ENCODE data around the gene TRIM16. TPM values are rescaled to one million over a fixed set of nuclear protein-coding genes. Genes with fewer than 3 reads are reported as not detected.
"Not testable (repeated sequence)": the region's sequence is repeated elsewhere in the genome, so short reads cannot be mapped to it uniquely, and the experiment has no call there.

The TRIM16 gene
- total and polyA plus RNA-seq, 7 donors, result 12.8 to 79.7 (median 24.2) TPM

DNA sequence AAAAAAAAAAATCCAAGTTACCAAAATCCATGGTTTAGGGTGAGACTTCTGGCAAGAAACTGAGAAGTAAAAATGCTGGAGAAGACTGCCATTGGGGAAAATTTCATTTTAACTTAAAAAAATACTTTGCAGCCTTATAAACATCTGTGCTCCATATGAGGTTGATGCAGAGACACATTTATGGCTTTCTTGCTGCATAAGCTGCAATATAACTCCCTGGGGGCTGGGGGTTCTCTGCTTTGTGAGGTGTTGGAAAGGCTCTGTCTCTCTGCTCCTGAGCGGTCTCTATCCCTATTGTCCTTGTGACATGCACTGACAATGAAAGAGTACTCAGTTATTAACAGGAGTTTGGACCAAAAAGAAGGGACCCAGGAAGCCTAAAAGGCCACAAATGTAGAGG lies 71.0 kb downstream of the TRIM16 start:
- WGBS, 3 donors, result 95 to 100% (median 97%) methylated on average over 1 of the region's 1 CpG
- intact Hi-C loops (cut with DNase I); DNase-seq; H3K27ac ChIP-seq; ATAC-seq; H3K27me3 ChIP-seq (ENCODE audit: insufficient read depth in 3 of 3, low read length in 2 of 3); H3K4me3 ChIP-seq; H3K4me1 ChIP-seq; H3K9me3 ChIP-seq: not testable (repeated sequence)
- peaks cover 0 to 11% of the 10 kb centered on the region in 2 donors for H3K36me3 ChIP-seq (ENCODE audit: insufficient read depth in 1 of 2, low read depth in 1 of 2)

- intact Hi-C loops (cut with DNase I); DNase-seq; ATAC-seq: not testable (repeated sequence)
Measured at GRCh38 chr17:15592960-15593359, 91.2 kb downstream of the TRIM16 start.

GRCh38 chr17:15591986-15592385 lies 92.1 kb downstream of the TRIM16 start:
- intact Hi-C loops (cut with DNase I); H3K4me1 ChIP-seq; H3K27me3 ChIP-seq (ENCODE audit: insufficient read depth in 3 of 3, low read length in 2 of 3); H3K4me3 ChIP-seq; H3K9me3 ChIP-seq; DNase-seq; ATAC-seq; H3K36me3 ChIP-seq (ENCODE audit: insufficient read depth in 1 of 2, low read depth in 1 of 2); H3K27ac ChIP-seq: not testable (repeated sequence)
- 61 to 79% (median 67%) methylated on average over 5 of the region's 5 CpGs for WGBS, 3 donors

More at GRCh38 chr17:15592960-15593359, 91.2 kb downstream of the TRIM16 start:
- H3K27ac ChIP-seq; H3K36me3 ChIP-seq (ENCODE audit: insufficient read depth in 1 of 2, low read depth in 1 of 2); H3K9me3 ChIP-seq; H3K4me3 ChIP-seq; H3K4me1 ChIP-seq; H3K27me3 ChIP-seq (ENCODE audit: insufficient read depth in 3 of 3, low read length in 2 of 3): not testable (repeated sequence)
- WGBS, 3 donors, result 86 to 99% (median 94%) methylated on average over 5 to 8 of the region's 8 CpGs

GRCh38 chr17:15590844-15591243 lies 93.3 kb downstream of the TRIM16 start:
- DNase-seq; H3K4me1 ChIP-seq; H3K36me3 ChIP-seq (ENCODE audit: insufficient read depth in 1 of 2, low read depth in 1 of 2); H3K27me3 ChIP-seq (ENCODE audit: insufficient read depth in 3 of 3, low read length in 2 of 3); H3K9me3 ChIP-seq; H3K4me3 ChIP-seq; H3K27ac ChIP-seq; intact Hi-C loops (cut with DNase I); ATAC-seq: not testable (repeated sequence)
- WGBS, 3 donors, result 87 to 100% (median 93%) methylated on average over 1 of the region's 1 CpG

GRCh38 chr17:15589544-15590536 lies 94.3 kb downstream of the TRIM16 start:
- H3K27ac ChIP-seq; H3K4me3 ChIP-seq; DNase-seq; ATAC-seq; intact Hi-C loops (cut with DNase I); H3K9me3 ChIP-seq; H3K27me3 ChIP-seq (ENCODE audit: insufficient read depth in 3 of 3, low read length in 2 of 3); H3K4me1 ChIP-seq; H3K36me3 ChIP-seq (ENCODE audit: insufficient read depth in 1 of 2, low read depth in 1 of 2): not testable (repeated sequence)
- WGBS, 3 donors, result 72 to 76% (median 72%) methylated on average over 12 to 13 of the region's 17 CpGs

- H3K4me1 ChIP-seq; H3K27ac ChIP-seq; H3K9me3 ChIP-seq; intact Hi-C loops (cut with DNase I); DNase-seq; H3K36me3 ChIP-seq (ENCODE audit: insufficient read depth in 1 of 2, low read depth in 1 of 2); H3K4me3 ChIP-seq; ATAC-seq; H3K27me3 ChIP-seq (ENCODE audit: insufficient read depth in 3 of 3, low read length in 2 of 3): not testable (repeated sequence)
- 81 to 93% (median 85%) methylated on average over 8 of the region's 8 CpGs for WGBS, 3 donors
Measured at GRCh38 chr17:15588017-15588416, 96.1 kb downstream of the TRIM16 start.

DNA sequence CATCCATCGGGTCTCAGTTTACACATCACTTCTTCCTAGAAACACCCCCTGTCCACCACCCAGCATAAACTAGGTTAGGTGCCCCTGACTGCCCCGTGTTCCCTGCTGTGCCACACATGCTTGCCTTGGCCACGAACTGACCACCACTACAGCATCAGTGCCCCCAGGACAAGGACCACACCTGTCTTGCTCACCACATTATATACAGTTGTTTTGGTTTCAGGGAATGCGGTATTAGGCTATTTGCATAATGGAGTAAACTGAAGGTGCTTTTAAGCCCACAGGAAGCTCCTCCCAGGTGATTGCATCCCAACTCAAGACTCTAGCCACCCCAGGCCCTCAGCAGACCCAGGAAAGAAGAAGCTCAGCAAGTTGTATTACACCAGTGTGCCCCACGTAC lies 100.8 kb downstream of the TRIM16 start:
- WGBS, 3 donors, result 68 to 80% (median 75%) methylated on average over 2 to 3 of the region's 5 CpGs
- DNase-seq; intact Hi-C loops (cut with DNase I); H3K36me3 ChIP-seq (ENCODE audit: insufficient read depth in 1 of 2, low read depth in 1 of 2); H3K9me3 ChIP-seq; H3K27me3 ChIP-seq (ENCODE audit: insufficient read depth in 3 of 3, low read length in 2 of 3); H3K4me3 ChIP-seq; H3K4me1 ChIP-seq; ATAC-seq; H3K27ac ChIP-seq: not testable (repeated sequence)

GRCh38 chr17:15581462-15581861 lies 102.6 kb downstream of the TRIM16 start:
- H3K9me3 ChIP-seq; H3K4me1 ChIP-seq; H3K4me3 ChIP-seq; ATAC-seq; H3K27me3 ChIP-seq (ENCODE audit: insufficient read depth in 3 of 3, low read length in 2 of 3); H3K36me3 ChIP-seq (ENCODE audit: insufficient read depth in 1 of 2, low read depth in 1 of 2); DNase-seq; H3K27ac ChIP-seq; intact Hi-C loops (cut with DNase I): not testable (repeated sequence)
- WGBS, 3 donors, result 85 to 100% (median 89%) methylated on average over 1 to 4 of the region's 4 CpGs

Other genes starting within 250 kb of the TRIM16 start
- 1 to 10 TPM in 1 of 4 donors, under 1 TPM in 3; 0.62 to 2.0 (median 0.86) TPM for gene CDRT4, start 216.7 kb downstream of the TRIM16 start, total RNA-seq
- gene CDRT4, start 216.7 kb downstream of the TRIM16 start, polyA plus RNA-seq, result under 1 TPM in 2 of 3 donors, not detected in 1; 0.29 to 0.31 TPM
- 1 to 10 TPM in 3 of 4 donors, under 1 TPM in 1; 0.54 to 3.0 (median 1.8) TPM for gene TVP23C, start 120.8 kb downstream of the TRIM16 start, total RNA-seq
- gene TVP23C, start 120.8 kb downstream of the TRIM16 start, polyA plus RNA-seq, result 1 to 10 TPM in 1 of 3 donors, under 1 TPM in 2; 0.25 to 2.0 (median 0.96) TPM
- 1 to 10 TPM in 3 of 4 donors, under 1 TPM in 1; 0.61 to 5.0 (median 1.3) TPM for gene FBXW10B, start 64.6 kb downstream of the TRIM16 start, total RNA-seq
- gene FBXW10B, start 64.6 kb downstream of the TRIM16 start, polyA plus RNA-seq, result 1 to 10 TPM in 1 of 3 donors, under 1 TPM in 2; 0.34 to 4.7 (median 0.91) TPM
- gene ZNF286A, start 15.4 kb upstream of the TRIM16 start, total RNA-seq, result 10 to 100 TPM in 1 of 4 donors, 1 to 10 TPM in 3; 6.2 to 11.8 (median 7.0) TPM
- gene ZNF286A, start 15.4 kb upstream of the TRIM16 start, polyA plus RNA-seq, result 10 to 100 TPM in 1 of 3 donors, 1 to 10 TPM in 2; 3.2 to 11.7 (median 5.2) TPM
- not detected for gene TBC1D26, start 48.0 kb upstream of the TRIM16 start, total RNA-seq
- under 1 TPM in 1 of 3 donors, not detected in 2; 0.05 TPM for gene TBC1D26, start 48.0 kb upstream of the TRIM16 start, polyA plus RNA-seq

Measured in psoas muscle (tissue), 8 donors.